H9 (cell line): Measurements from ENCODE around the gene TRIO. TPM values are rescaled to one million over a fixed set of nuclear protein-coding genes. Genes with fewer than 3 reads are reported as not detected.

ENCODE experiments used
- DNase-seq: peaks from one replicate; pipeline ENCODE4 v3.0.0-alpha.2; 2017
- H2AFZ ChIP-seq: one replicate; pipeline ENCODE4 v1.6.1; 2013; ENCODE audit warnings: mild to moderate bottlenecking, low read length, control low read depth, moderate library complexity
- H2AK5ac ChIP-seq: 2 replicates; pipeline ENCODE4 v1.6.1; 2013; ENCODE audit warnings: low read length, control low read depth, mixed read lengths; ENCODE audit not compliant: insufficient read length
- H2BK120ac ChIP-seq: one replicate; pipeline ENCODE4 v1.6.1; 2013; ENCODE audit warnings: low read depth, mild to moderate bottlenecking, low read length, control low read depth, inconsistent platforms; ENCODE audit not compliant: poor library complexity, severe bottlenecking
- H2BK12ac ChIP-seq: 2 replicates; pipeline ENCODE4 v1.6.1; 2013; ENCODE audit warnings: low read length, control low read depth, mixed read lengths, low read depth; ENCODE audit not compliant: insufficient read length
- H2BK15ac ChIP-seq: 2 replicates; pipeline ENCODE4 v1.6.1; 2013; ENCODE audit warnings: low read depth, low read length, control low read depth
- H2BK20ac ChIP-seq: one replicate; pipeline ENCODE4 v1.6.1; 2013; ENCODE audit warnings: low read depth, mild to moderate bottlenecking, low read length, control low read depth, inconsistent platforms; ENCODE audit not compliant: poor library complexity, severe bottlenecking
- H2BK5ac ChIP-seq: 2 replicates; pipeline ENCODE4 v1.6.1; 2013; ENCODE audit warnings: low read length, control low read depth, mixed read lengths; ENCODE audit not compliant: insufficient read length
- H3K14ac ChIP-seq: 2 replicates; pipeline ENCODE4 v1.6.1; 2013; ENCODE audit warnings: low read length, control low read depth; ENCODE audit not compliant: insufficient read depth
- H3K18ac ChIP-seq: 2 replicates; pipeline ENCODE4 v1.6.1; 2013; ENCODE audit warnings: low read depth, mild to moderate bottlenecking, mixed read lengths, low read length, control low read depth; ENCODE audit not compliant: insufficient read length
- H3K23ac ChIP-seq: 2 replicates; pipeline ENCODE4 v1.6.1; 2013; ENCODE audit warnings: low read length, control low read depth, mixed read lengths, low read depth; ENCODE audit not compliant: insufficient read length
- H3K23me2 ChIP-seq: 2 replicates; pipeline ENCODE4 v1.6.1; 2013; ENCODE audit warnings: low read depth, mild to moderate bottlenecking, mixed read lengths, low read length, control low read depth; ENCODE audit not compliant: insufficient read length, poor library complexity, severe bottlenecking
- H3K27ac ChIP-seq: 2 replicates; pipeline ENCODE4 v1.5.1; 2013; ENCODE audit warnings: low read length, control low read depth, mixed read lengths, low read depth; ENCODE audit not compliant: insufficient read length
- H3K27me3 ChIP-seq: 2 replicates; pipeline ENCODE4 v1.6.1; 2013; ENCODE audit warnings: low read length, control low read depth, inconsistent platforms; ENCODE audit not compliant: insufficient read depth
- H3K4ac ChIP-seq: 2 replicates; pipeline ENCODE4 v1.6.1; 2013; ENCODE audit warnings: low read depth, mild to moderate bottlenecking, control low read depth, inconsistent platforms, low read length, moderate library complexity
- H3K4me1 ChIP-seq: 2 replicates; pipeline ENCODE4 v1.6.1; 2013; ENCODE audit warnings: low read length, control low read depth, inconsistent platforms; ENCODE audit not compliant: insufficient read depth
- H3K4me2 ChIP-seq: 2 replicates; pipeline ENCODE4 v1.6.1; 2013; ENCODE audit warnings: low read length, control low read depth, mixed read lengths; ENCODE audit not compliant: insufficient read length, insufficient read depth
- H3K56ac ChIP-seq: 2 replicates; pipeline ENCODE4 v1.6.1; 2013; ENCODE audit warnings: low read depth, mild to moderate bottlenecking, mixed read lengths, low read length, control low read depth; ENCODE audit not compliant: insufficient read length
- H3K79me1 ChIP-seq: 2 replicates; pipeline ENCODE4 v1.6.1; 2013; ENCODE audit warnings: low read depth, mild to moderate bottlenecking, moderate library complexity, low read length, control low read depth, inconsistent platforms; ENCODE audit not compliant: insufficient read depth, poor library complexity, severe bottlenecking
- H3K79me2 ChIP-seq: 2 replicates; pipeline ENCODE4 v1.6.1; 2013; ENCODE audit warnings: low read length, control low read depth, inconsistent platforms; ENCODE audit not compliant: insufficient read depth
- H3K9ac ChIP-seq: 2 replicates; pipeline ENCODE4 v1.6.1; 2013; ENCODE audit warnings: low read length, control low read depth, mixed read lengths; ENCODE audit not compliant: insufficient read length; ENCODE audit errors: extremely low read depth
- H3K9me3 ChIP-seq: one replicate; pipeline ENCODE4 v1.6.1; 2013; ENCODE audit warnings: low read depth, low read length, inconsistent platforms; ENCODE audit not compliant: control insufficient read depth
- H3T11ph ChIP-seq: one replicate; pipeline ENCODE4 v1.6.1; 2013; ENCODE audit warnings: mild to moderate bottlenecking, low read length, control low read depth, inconsistent platforms
- H4K20me1 ChIP-seq: one replicate; pipeline ENCODE4 v1.6.1; 2013; ENCODE audit not compliant: control insufficient read depth, insufficient read length, insufficient read depth
- H4K5ac ChIP-seq: 2 replicates; pipeline ENCODE4 v1.6.1; 2013; ENCODE audit warnings: low read depth, mild to moderate bottlenecking, mixed read lengths, low read length, control low read depth; ENCODE audit not compliant: insufficient read length
- H4K8ac ChIP-seq: replicated peaks from 2 replicates; pipeline ENCODE4 v1.6.1; 2013; ENCODE audit warnings: low read length, control low read depth, mixed read lengths, low read depth; ENCODE audit not compliant: insufficient read length
- H4K91ac ChIP-seq: 2 replicates; pipeline ENCODE4 v1.6.1; 2013; ENCODE audit warnings: low read depth, mild to moderate bottlenecking, moderate library complexity, mixed read lengths, low read length, control low read depth; ENCODE audit not compliant: insufficient read length
- H3K27ac Mint-ChIP-seq, 3 experiments: 2 replicates in 2 of 3; 3 replicates in 1 of 3; pipeline ENCODE4 v1.8.0; 2020 to 2021; ENCODE audit warnings: mixed read lengths in 3 of 3, mild to moderate bottlenecking in 1 of 3, moderate library complexity in 1 of 3
- H3K27me3 Mint-ChIP-seq: 2 replicates; pipeline ENCODE4 v1.8.0; 2021; ENCODE audit warnings: low read depth, mild to moderate bottlenecking, moderate library complexity, mixed read lengths
- H3K36me3 Mint-ChIP-seq, 3 experiments: 2 replicates in 2 of 3; 3 replicates in 1 of 3; pipeline ENCODE4 v1.8.0; 2020 to 2021; ENCODE audit warnings: low read depth in 3 of 3, mixed read lengths in 3 of 3; ENCODE audit not compliant: insufficient read depth in 1 of 3
- H3K4me1 Mint-ChIP-seq, 2 experiments: 2 replicates each; pipeline ENCODE4 v1.8.0; 2020; ENCODE audit warnings: mixed read lengths in 2 of 2
- H3K4me3 Mint-ChIP-seq, 2 experiments: 2 replicates in 1 of 2; 3 replicates in 1 of 2; pipeline ENCODE4 v1.8.0; 2020 to 2021; ENCODE audit warnings: mild to moderate bottlenecking in 2 of 2, mixed read lengths in 2 of 2, moderate library complexity in 1 of 2
- H3K9me3 Mint-ChIP-seq, 2 experiments: 2 replicates in 1 of 2; 3 replicates in 1 of 2; pipeline ENCODE4 v1.8.0; 2020; ENCODE audit warnings: mild to moderate bottlenecking in 2 of 2, mixed read lengths in 2 of 2, moderate library complexity in 1 of 2
- CTCF ChIP-seq: fragments of 200-600 bp; sonication (generic); conservative IDR thresholded peaks from 3 replicates; pipeline ENCODE4 v1.8.0; 2021; ENCODE audit warnings: antibody characterized with exemption, mild to moderate bottlenecking
- WGBS: extraction: QIAGEN DNeasy Blood & Tissue Kit; methylation state at CpG from one replicate; pipeline ENCODE4 v1.1.7; 2013; ENCODE audit warnings: missing lambda C conversion rate, low lambda C conversion rate, mixed read lengths; ENCODE audit not compliant: insufficient read length; ENCODE audit errors: extremely low coverage; 5-methylcytosine and 5-hydroxymethylcytosine counted together
- total RNA-seq: library from RNA; stranded (reverse); gene quantifications from 2 replicates; pipeline ENCODE4 v1.2.1, GENCODE V29; 2021

Gene TRIO
- total RNA-seq, 1 experiment from 2014 or later, result 87.8 TPM

DNA sequence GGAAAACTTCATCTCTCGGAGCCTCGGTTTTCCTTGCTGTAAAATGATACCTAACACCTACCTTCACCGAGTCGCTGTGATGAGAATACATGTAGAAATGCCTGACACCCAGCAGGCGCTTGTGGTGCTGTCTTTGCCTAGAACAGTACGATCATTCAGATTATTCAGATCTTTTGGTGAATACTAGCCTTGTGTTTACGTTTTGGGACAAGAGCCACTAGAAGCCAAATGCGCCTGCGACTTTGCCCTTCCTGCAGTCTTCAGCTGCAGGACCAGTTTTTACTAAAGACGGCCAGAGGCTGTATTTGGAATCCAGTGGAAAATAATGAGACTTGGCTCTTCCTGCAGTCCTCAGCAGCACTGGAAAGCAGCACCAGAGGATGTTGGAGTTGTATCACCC is 189.6 kb downstream of the TRIO start:
- H3K4me1 Mint-ChIP-seq, result peaks cover 4 to 17% of the 10 kb centered on the region in 2 experiments; a peak in 3 of 4 replicates
- no peak for TF ChIP-seq CTCF
- no CpG with 5 or more reads among the region's 10 CpGs for WGBS
- no peaks in the 10 kb centered on the region for H3K9me3 Mint-ChIP-seq
- no peak overlapping the region for H4K91ac ChIP-seq
- no peak overlapping the region for H3K4me3 Mint-ChIP-seq
- H3K4me1 ChIP-seq, result no peaks in the 10 kb centered on the region
- no peaks in the 10 kb centered on the region for H3K79me1 ChIP-seq
- H3K14ac ChIP-seq, result 0 out of 2 replicates have a peak overlapping the region, but pooled peaks have one; percentile 19
- no peak overlapping the region for H3K4me2 ChIP-seq
- no peak overlapping the region for H3K56ac ChIP-seq
- no peak overlapping the region for H2BK12ac ChIP-seq
- H2BK20ac ChIP-seq, result no peak overlapping the region
- H3K27ac ChIP-seq, result no peak overlapping the region
- peak overlapping the region in 2 of 3 experiments; percentile 54 to 75; a peak in 5 of 7 replicates for H3K27ac Mint-ChIP-seq
- no peak overlapping the region for H3K9ac ChIP-seq
- H2BK15ac ChIP-seq, result no peak overlapping the region
- no peak overlapping the region for H2BK5ac ChIP-seq
- no peaks in the 10 kb centered on the region for H3K9me3 ChIP-seq
- no peak for DNase-seq
- H3K4ac ChIP-seq, result no peak overlapping the region
- H4K8ac ChIP-seq, result no peak overlapping the region
- no peak overlapping the region for H2AFZ ChIP-seq
- H3K36me3 Mint-ChIP-seq, result peaks cover 11 to 36% (median 25%) of the 10 kb centered on the region in 3 experiments; a peak in 6 of 7 replicates
- no peak overlapping the region for H2BK120ac ChIP-seq
- no peaks in the 10 kb centered on the region for H4K20me1 ChIP-seq
- H3K23ac ChIP-seq, result no peak overlapping the region
- H3K23me2 ChIP-seq, result no peaks in the 10 kb centered on the region
- H3K27me3 Mint-ChIP-seq, result no peaks in the 10 kb centered on the region; the same call in 1 of the 2 replicates
- no peaks in the 10 kb centered on the region for H3K79me2 ChIP-seq
- H3T11ph ChIP-seq, result no peak overlapping the region
- H3K27me3 ChIP-seq, result no peaks in the 10 kb centered on the region
- H3K18ac ChIP-seq, result no peak overlapping the region
- H2AK5ac ChIP-seq, result no peak overlapping the region
- H4K5ac ChIP-seq, result no peak overlapping the region
